CD14-positive monocyte (primary cell): ENCODE data around the gene THUMPD2. TPM values are rescaled to one million over a fixed set of nuclear protein-coding genes. Genes with fewer than 3 reads are reported as not detected.

Experiments
- DNase-seq, 3 donors: peaks; one replicate each; pipeline ENCODE4 v3.0.0-alpha.2; 2011 to 2022
- H2AFZ ChIP-seq: 2 replicates; pipeline ENCODE4 v1.6.0; 2012; ENCODE audit warnings: mild to moderate bottlenecking, low read depth, low read length, inconsistent platforms; ENCODE audit not compliant: insufficient read depth, poor library complexity, severe bottlenecking
- H3K27ac ChIP-seq, 2 donors: 1 replicate in 1 of 2; 2 replicates in 1 of 2; pipeline ENCODE4 v1.5.1; 2012 to 2013; ENCODE audit warnings: low read length in 2 of 2, control low read depth in 1 of 2, inconsistent platforms in 1 of 2, low read depth in 1 of 2, mild to moderate bottlenecking in 1 of 2
- H3K27me3 ChIP-seq, 2 donors: one replicate each; pipeline versions ENCODE4 v1.6.0 to v1.6.1; 2011 to 2013; ENCODE audit warnings: low read length in 2 of 2; ENCODE audit not compliant: control insufficient read depth in 2 of 2, insufficient read depth in 2 of 2
- H3K36me3 ChIP-seq, 2 donors: replicated peaks in 1 of 2; 1 replicate in 1 of 2; 2 replicates in 1 of 2; pipeline versions ENCODE4 v1.5.1 to v1.6.1; 2012 to 2013; ENCODE audit warnings: low read length in 2 of 2, control low read depth in 1 of 2, inconsistent platforms in 1 of 2, mild to moderate bottlenecking in 1 of 2; ENCODE audit not compliant: insufficient read depth in 2 of 2, control insufficient read depth in 1 of 2
- H3K4me1 ChIP-seq, 2 donors: 1 replicate in 1 of 2; 2 replicates in 1 of 2; pipeline versions ENCODE4 v1.5.1 to v1.6.1; 2012 to 2013; ENCODE audit warnings: low read length in 2 of 2, control low read depth in 1 of 2, inconsistent platforms in 1 of 2, mild to moderate bottlenecking in 1 of 2, moderate library complexity in 1 of 2; ENCODE audit not compliant: insufficient read depth in 2 of 2, control insufficient read depth in 1 of 2
- H3K4me2 ChIP-seq: replicated peaks from 2 replicates; pipeline ENCODE3; 2012; ENCODE audit warnings: low read length, moderate library complexity, mild to moderate bottlenecking; ENCODE audit not compliant: poor library complexity, severe bottlenecking; ENCODE audit errors: extremely low read depth
- H3K4me3 ChIP-seq, 3 experiments: fragments of 200-600 bp in 1 of 3; sonication (generic) in 1 of 3; replicated peaks in 1 of 3; 1 replicate in 2 of 3; 2 replicates in 1 of 3; pipeline ENCODE4 v1.5.1; 2011 to 2013; ENCODE audit warnings: low read length in 3 of 3, mild to moderate bottlenecking in 3 of 3, control low read depth in 2 of 3, low read depth in 2 of 3, inconsistent platforms in 1 of 3, moderate library complexity in 1 of 3
- H3K79me2 ChIP-seq: 2 replicates; pipeline ENCODE4 v1.6.0; 2012; ENCODE audit warnings: mild to moderate bottlenecking, control low read depth, inconsistent platforms, low read length, moderate library complexity; ENCODE audit not compliant: insufficient read depth
- H3K9ac ChIP-seq: 2 replicates; pipeline ENCODE4 v1.6.0; 2017; ENCODE audit warnings: low read length, mild to moderate bottlenecking; ENCODE audit not compliant: insufficient read depth, poor library complexity, severe bottlenecking
- H3K9me3 ChIP-seq, 2 donors: replicated peaks in 1 of 2; 1 replicate in 1 of 2; 2 replicates in 1 of 2; pipeline versions ENCODE4 v1.5.1 to v1.6.1; 2012 to 2013; ENCODE audit warnings: low read length in 2 of 2, control low read depth in 1 of 2; ENCODE audit not compliant: control insufficient read depth in 1 of 2, insufficient read depth in 1 of 2
- H4K20me1 ChIP-seq: 2 replicates; pipeline ENCODE4 v1.6.0; 2012; ENCODE audit warnings: mild to moderate bottlenecking, low read length, control low read depth, moderate library complexity; ENCODE audit not compliant: insufficient read depth
- H3K27ac Mint-ChIP-seq, 7 donors: one replicate each; pipeline ENCODE4 v1.8.0; 2020; ENCODE audit warnings: mild to moderate bottlenecking in 7 of 7, mixed read lengths in 7 of 7, moderate library complexity in 6 of 7, inconsistent platforms in 2 of 7
- H3K27me3 Mint-ChIP-seq, 3 donors: one replicate each; pipeline ENCODE4 v1.8.0; 2021 to 2022; ENCODE audit warnings: low read depth in 3 of 3, mild to moderate bottlenecking in 3 of 3, mixed read lengths in 3 of 3, moderate library complexity in 3 of 3, inconsistent platforms in 1 of 3
- H3K36me3 Mint-ChIP-seq, 2 donors: one replicate each; pipeline ENCODE4 v1.8.0; 2020; ENCODE audit warnings: mixed read lengths in 2 of 2, inconsistent platforms in 1 of 2, mild to moderate bottlenecking in 1 of 2
- H3K4me1 Mint-ChIP-seq: one replicate; pipeline ENCODE4 v1.8.0; 2020; ENCODE audit warnings: mild to moderate bottlenecking, mixed read lengths
- H3K4me3 Mint-ChIP-seq, 2 donors: one replicate each; pipeline ENCODE4 v1.8.0; 2020; ENCODE audit warnings: mild to moderate bottlenecking in 2 of 2, mixed read lengths in 2 of 2, moderate library complexity in 1 of 2
- H3K9me3 Mint-ChIP-seq, 7 donors: one replicate each; pipeline ENCODE4 v1.8.0; 2020 to 2022; ENCODE audit warnings: mixed read lengths in 7 of 7, mild to moderate bottlenecking in 6 of 7, moderate library complexity in 6 of 7, inconsistent platforms in 2 of 7
- CTCF ChIP-seq: fragments of 200-600 bp; IDR thresholded peaks from one replicate; pipeline ENCODE4 v1.8.0; 2022; ENCODE audit warnings: antibody characterized with exemption, mild to moderate bottlenecking
- WGBS: methylation state at CpG from one replicate; pipeline ENCODE4 v1.1.5; 2013; ENCODE audit warnings: missing lambda C conversion rate; ENCODE audit not compliant: insufficient coverage; 5-methylcytosine and 5-hydroxymethylcytosine counted together
- intact Hi-C, 2 donors: fragments of 100-400 bp; cut with micrococcal nuclease; formaldehyde crosslinking; loops; one replicate each; pipeline versions ENCODE4 v1.15.0 to v1.15.1; 2023
- polyA plus RNA-seq, 3 donors: library from polyadenylated mRNA; depleted of rRNA in 1 of 3; unstranded in 2 of 3; stranded (reverse) in 1 of 3; fragments of 300-500 nt in 2 of 3; fragments of >200 nt in 1 of 3; fragmentation: Illumina TruSeq in 2 of 3; gene quantifications; 1 replicate in 2 of 3; 2 replicates in 1 of 3; pipeline ENCODE4 v1.2.3, GENCODE V29; 2012 to 2021

The THUMPD2 gene
- polyA plus RNA-seq, 3 donors: 2.8 to 5.9 (median 4.2) TPM

- 83% methylated on average over 2 of the region's 2 CpGs for WGBS
- H3K27ac Mint-ChIP-seq: no peak overlapping the region
- Histone ChIP-seq H3K4me3 (no peak overlapping the region), H3K9ac (no peak overlapping the region), H3K4me2 (no peak overlapping the region), H3K27me3 (no peaks in the 10 kb centered on the region), H3K36me3 (no peaks in the 10 kb centered on the region), H3K4me1 (peaks cover 29 to 49% of the 10 kb centered on the region in 2 donors), H2AFZ (no peak overlapping the region), H3K9me3 (no peaks in the 10 kb centered on the region), H3K27ac (no peak overlapping the region), H4K20me1 (no peaks in the 10 kb centered on the region), H3K79me2 (peaks cover 17% of the 10 kb centered on the region)
- H3K4me3 Mint-ChIP-seq: no peak overlapping the region
- H3K36me3 Mint-ChIP-seq: no peaks in the 10 kb centered on the region
- peaks cover 53% of the 10 kb centered on the region for H3K4me1 Mint-ChIP-seq
- intact Hi-C loops: no loop called here
- no peak for DNase-seq
- no peak for TF ChIP-seq CTCF
- peaks cover 0 to 2% (median 2%) of the 10 kb centered on the region in 3 donors for H3K27me3 Mint-ChIP-seq
- H3K9me3 Mint-ChIP-seq: no peaks in the 10 kb centered on the region
These were observed 3.5 kb upstream of the THUMPD2 start for GRCh38 chr2:39782591-39782990.

- no peak overlapping the region for H3K9ac ChIP-seq
- no peaks in the 10 kb centered on the region for H3K36me3 ChIP-seq
- H3K27me3 ChIP-seq: no peaks in the 10 kb centered on the region
- no peak overlapping the region for H3K27ac ChIP-seq
- H3K79me2 ChIP-seq: peaks cover 26% of the 10 kb centered on the region
- no peak for TF ChIP-seq CTCF
- Mint-ChIP-seq H3K27me3 (peaks cover 0 to 2% (median 2%) of the 10 kb centered on the region in 3 donors), H3K9me3 (no peaks in the 10 kb centered on the region), H3K27ac (peak overlapping the region in 2 of 7 donors; percentile 31 to 74), H3K36me3 (no peaks in the 10 kb centered on the region), H3K4me1 (peaks cover 56% of the 10 kb centered on the region), H3K4me3 (peak overlapping the region; percentile 82 to 93)
- H3K4me2 ChIP-seq: peak overlapping the region; percentile 83
- peaks cover 29 to 51% of the 10 kb centered on the region in 2 donors for H3K4me1 ChIP-seq
- H3K9me3 ChIP-seq: no peaks in the 10 kb centered on the region
- WGBS: no CpG with 5 or more reads among the region's 1 CpG
- intact Hi-C loops: no loop called here
- H4K20me1 ChIP-seq: no peaks in the 10 kb centered on the region
- peak overlapping the region; percentile 65 for H2AFZ ChIP-seq
- peak overlapping the region in 2 of 3 experiments; percentile 71 to 72 for H3K4me3 ChIP-seq
- no peak for DNase-seq
These were observed 2.6 kb upstream of the THUMPD2 start for GRCh38 chr2:39781697-39782096.
